ENCODE data around the gene DUSP7.

DUSP7 gene

GRCh38 chr3:52031896-52032295 lies 24.5 kb downstream of the DUSP7 start:
- no peak for DNase-seq (ENCODE audit: extremely low read depth, low read depth)
- TF ChIP-seq CTCF (IDR thresholded peaks at IDR 0.05; ENCODE audit: low read depth, low read length) = no peak

- no peak for DNase-seq (ENCODE audit: extremely low read depth, low read depth)
- TF ChIP-seq CTCF (IDR thresholded peaks at IDR 0.05; ENCODE audit: low read depth, low read length) = no peak
Observed at GRCh38 chr3:52030714-52031310, 25.6 kb downstream of the DUSP7 start.

- DNase-seq (ENCODE audit: extremely low read depth, low read depth) = no peak
- no peak for TF ChIP-seq CTCF (IDR thresholded peaks at IDR 0.05; ENCODE audit: low read depth, low read length)
Observed at GRCh38 chr3:52029535-52029934, 26.8 kb downstream of the DUSP7 start.

- no peak for TF ChIP-seq CTCF (IDR thresholded peaks at IDR 0.05; ENCODE audit: low read depth, low read length)
- DNase-seq (ENCODE audit: extremely low read depth, low read depth) = no peak
Observed at GRCh38 chr3:52029053-52029452, 27.3 kb downstream of the DUSP7 start.

GRCh38 chr3:52028572-52028971 lies 27.8 kb downstream of the DUSP7 start:
- no peak for TF ChIP-seq CTCF (IDR thresholded peaks at IDR 0.05; ENCODE audit: low read depth, low read length)
- DNase-seq (ENCODE audit: extremely low read depth, low read depth) = no peak

GRCh38 chr3:52026041-52026440 lies 30.3 kb downstream of the DUSP7 start:
- DNase-seq (ENCODE audit: extremely low read depth, low read depth) = no peak
- no peak for TF ChIP-seq CTCF (IDR thresholded peaks at IDR 0.05; ENCODE audit: low read depth, low read length)

GRCh38 chr3:52025453-52025852 lies 30.9 kb downstream of the DUSP7 start:
- no peak for DNase-seq (ENCODE audit: extremely low read depth, low read depth)
- TF ChIP-seq CTCF (IDR thresholded peaks at IDR 0.05; ENCODE audit: low read depth, low read length) = no peak
